HEK293 (cell line): ENCODE results near the gene SPRED2.

Experiments
- CTCF ChIA-PET: fragments of 350-600 bp; formaldehyde crosslinking; extraction: SDS; loops from one replicate; lab custom pipeline; 2021; ENCODE audit warnings: antibody characterized with exemption; lab: Yijun Ruan, JAX
- POLR2A ChIA-PET: fragments of 300-600 bp; formaldehyde crosslinking; extraction: SDS; loops from one replicate; lab custom pipeline; 2020; ENCODE audit warnings: antibody characterized with exemption, inconsistent platforms; lab: Yijun Ruan, JAX
- H3K27ac ChIP-seq: fragments of 200-500 bp; sonication (Bioruptor generic); 2 replicates; pipeline ENCODE4 v1.5.1; 2014; ENCODE audit warnings: low read depth, low read length, control low read depth, inconsistent platforms; ENCODE audit errors: extremely low read depth
- H3K36me3 ChIP-seq, 2 experiments: fragments of 200-500 bp in 1 of 2; sonication (Bioruptor generic) in 1 of 2; 1 replicate in 1 of 2; 2 replicates in 1 of 2; pipeline ENCODE4 v1.5.1; 2014 to 2017; ENCODE audit warnings: inconsistent platforms in 2 of 2, low read length in 2 of 2; ENCODE audit not compliant: control insufficient read depth in 2 of 2, insufficient read depth in 1 of 2
- H3K4me1 ChIP-seq: fragments of 200-500 bp; sonication (Bioruptor generic); 2 replicates; pipeline ENCODE4 v1.5.1; 2014; ENCODE audit warnings: mild to moderate bottlenecking, low read length, inconsistent platforms; ENCODE audit not compliant: control insufficient read depth, insufficient read depth
- H3K4me3 ChIP-seq: 2 replicates; pipeline ENCODE4 v1.5.1; 2011; ENCODE audit warnings: low read depth, mild to moderate bottlenecking, control low read depth, low read length, moderate library complexity
- H3K9me3 ChIP-seq: fragments of 200-500 bp; sonication (Bioruptor generic); 2 replicates; pipeline ENCODE4 v1.5.1; 2014; ENCODE audit warnings: low read depth, low read length, inconsistent platforms; ENCODE audit not compliant: control insufficient read depth, insufficient read depth
- AEBP2 ChIP-seq: fragments of 450-650 bp; formaldehyde crosslinking; IDR thresholded peaks from 2 replicates; pipeline ENCODE4 v1.5.1; 2016; ENCODE audit warnings: missing biosample characterization, missing genetic modification characterization, borderline replicate concordance
- GFI1B ChIP-seq: fragments of 450-650 bp; formaldehyde crosslinking; IDR thresholded peaks from 2 replicates; pipeline ENCODE4 v1.5.1; 2016; ENCODE audit warnings: missing biosample characterization, missing genetic modification characterization
- MYNN ChIP-seq: fragments of 450-650 bp; formaldehyde crosslinking; IDR thresholded peaks from 2 replicates; pipeline ENCODE4 v1.5.1; 2016; ENCODE audit warnings: missing biosample characterization, missing genetic modification characterization, borderline replicate concordance
- PRDM6 ChIP-seq: fragments of 450-650 bp; formaldehyde crosslinking; IDR thresholded peaks from 2 replicates; pipeline ENCODE4 v1.5.1; 2017; ENCODE audit warnings: missing biosample characterization, missing genetic modification characterization
- SP7 ChIP-seq: fragments of 450-650 bp; formaldehyde crosslinking; IDR thresholded peaks from 2 replicates; pipeline ENCODE4 v1.5.1; 2016; ENCODE audit warnings: missing biosample characterization, missing genetic modification characterization
- TSHZ1 ChIP-seq: fragments of 450-650 bp; formaldehyde crosslinking; IDR thresholded peaks from 2 replicates; pipeline ENCODE4 v1.5.1; 2016; ENCODE audit warnings: missing biosample characterization, missing genetic modification characterization, borderline replicate concordance
- WT1 ChIP-seq: fragments of 450-650 bp; formaldehyde crosslinking; IDR thresholded peaks from 2 replicates; pipeline ENCODE4 v1.5.1; 2016; ENCODE audit warnings: missing biosample characterization, missing genetic modification characterization
- ZBTB26 ChIP-seq: fragments of 450-650 bp; formaldehyde crosslinking; optimal IDR thresholded peaks from 2 replicates; pipeline ENCODE3; 2016; ENCODE audit warnings: missing biosample characterization, mild to moderate bottlenecking, missing genetic modification characterization
- ZFP69B ChIP-seq: fragments of 450-650 bp; formaldehyde crosslinking; IDR thresholded peaks from 2 replicates; pipeline ENCODE4 v1.5.1; 2016; ENCODE audit warnings: missing biosample characterization, missing genetic modification characterization
- ZNF174 ChIP-seq: fragments of 450-650 bp; formaldehyde crosslinking; IDR thresholded peaks from 2 replicates; pipeline ENCODE4 v1.5.0; 2017; ENCODE audit warnings: missing biosample characterization, mild to moderate bottlenecking, missing genetic modification characterization
- ZNF18 ChIP-seq: fragments of 450-650 bp; formaldehyde crosslinking; IDR thresholded peaks from 2 replicates; pipeline ENCODE4 v1.5.1; 2016; ENCODE audit warnings: missing biosample characterization, missing genetic modification characterization
- ZNF26 ChIP-seq: fragments of 450-650 bp; formaldehyde crosslinking; IDR thresholded peaks from 2 replicates; pipeline ENCODE4 v1.5.1; 2016; ENCODE audit warnings: missing biosample characterization, missing genetic modification characterization
- ZNF404 ChIP-seq: fragments of 450-650 bp; formaldehyde crosslinking; IDR thresholded peaks from 2 replicates; pipeline ENCODE4 v1.5.1; 2017; ENCODE audit warnings: missing biosample characterization, missing genetic modification characterization
- ZNF548 ChIP-seq: fragments of 450-650 bp; formaldehyde crosslinking; IDR thresholded peaks from 2 replicates; pipeline ENCODE4 v1.5.1; 2016; ENCODE audit warnings: missing biosample characterization, missing genetic modification characterization
- ZNF580 ChIP-seq: fragments of 450-650 bp; formaldehyde crosslinking; IDR thresholded peaks from 2 replicates; pipeline ENCODE4 v1.5.1; 2016; ENCODE audit warnings: missing biosample characterization, missing genetic modification characterization
- ZNF692 ChIP-seq: fragments of 450-650 bp; formaldehyde crosslinking; IDR thresholded peaks from 2 replicates; pipeline ENCODE4 v1.5.1; 2016; ENCODE audit warnings: missing biosample characterization, missing genetic modification characterization
- ZNF701 ChIP-seq: fragments of 450-650 bp; formaldehyde crosslinking; IDR thresholded peaks from 2 replicates; pipeline ENCODE4 v1.5.1; 2016; ENCODE audit warnings: missing biosample characterization, missing genetic modification characterization
- ZSCAN18 ChIP-seq: fragments of 450-650 bp; formaldehyde crosslinking; IDR thresholded peaks from 2 replicates; pipeline ENCODE4 v1.5.1; 2016; ENCODE audit warnings: missing biosample characterization, missing genetic modification characterization

The SPRED2 gene

GRCh38 chr2:65357959-65358294 is 74.5 kb downstream of the SPRED2 start:
- TF ChIP-seq ZSCAN18 (tag by site-specific recombination): no peak
- TF ChIP-seq ZNF580 (tag by site-specific recombination): no peak
- no peak for TF ChIP-seq ZBTB26 (tag by site-specific recombination)
- peak; percentile 74 for TF ChIP-seq PRDM6 (tag by site-specific recombination)
- no peak overlapping the region for H3K27ac ChIP-seq

GRCh38 chr2:65357095-65357958 is 75.1 kb downstream of the SPRED2 start:
- Histone ChIP-seq H3K9me3 (no peaks in the 10 kb centered on the region), H3K27ac (no peak overlapping the region), H3K4me1 (peaks cover 36% of the 10 kb centered on the region), H3K4me3 (no peak overlapping the region), H3K36me3 (no peaks in the 10 kb centered on the region)
- ChIA-PET CTCF (interaction anchor here (0.5 to 0.7 kb wide), 4 partner anchors 9 to 86 kb away, joined by 3 to 6 read pairs (median 4); no protein-coding TSS in a partner anchor), POLR2A (no interaction called here)
- TF ChIP-seq SP7 (tag by site-specific recombination) (no peak), ZNF404 (tag by site-specific recombination) (no peak), ZNF701 (tag by site-specific recombination) (no peak), ZFP69B (no peak), ZNF692 (tag by site-specific recombination) (no peak), ZNF26 (tag by site-specific recombination) (no peak), ZNF174 (tag by site-specific recombination) (no peak), ZNF18 (tag by site-specific recombination) (no peak), AEBP2 (tag by site-specific recombination) (no peak), WT1 (tag by site-specific recombination) (no peak), TSHZ1 (tag by site-specific recombination) (no peak), GFI1B (tag by site-specific recombination) (no peak), MYNN (no peak), ZNF548 (tag by site-specific recombination) (no peak)

More at GRCh38 chr2:65357959-65358294, 74.5 kb downstream of the SPRED2 start:
- Histone ChIP-seq H3K4me1 (peaks cover 35% of the 10 kb centered on the region), H3K4me3 (no peak overlapping the region), H3K36me3 (no peaks in the 10 kb centered on the region), H3K9me3 (no peaks in the 10 kb centered on the region)
- CTCF ChIA-PET: no interaction called here
- POLR2A ChIA-PET: no interaction called here
